ENCODE results near the gene FN3K. TPM values are rescaled to one million over a fixed set of nuclear protein-coding genes. Genes with fewer than 3 reads are reported as not detected.

The FN3K gene
- polyA plus RNA-seq, 3 donors: 0.15 TPM; not detected in 2

GRCh38 chr17:82751571-82752370 is 16.4 kb downstream of the FN3K start, which contains the start of gene TBCD:
Gene TBCD, plus strand, starts transcription at chr17:82752065. Its CDS starts 129 bp downstream, at chr17:82752194.
- peak within 1 kb of the TSS in 5 of 7 donors; percentile 26 to 81 (median 57) for H3K27ac Mint-ChIP-seq
- H3K9me3 ChIP-seq (replicated peaks in 1 of 2; ENCODE audit: control insufficient read depth in 1 of 2, insufficient read depth in 1 of 2, low read length in 2 of 2): peaks cover 0 to 5% of the 10 kb centered on the region in 2 donors
- H2AFZ ChIP-seq (ENCODE audit: insufficient read depth, low read depth, low read length, poor library complexity, severe bottlenecking): peak within 1 kb of the TSS; percentile 96
- peaks cover 10 to 15% of the 10 kb centered on the region in 2 donors for H3K4me1 ChIP-seq (ENCODE audit: control insufficient read depth in 1 of 2, insufficient read depth in 2 of 2, low read length in 2 of 2)
- H3K79me2 ChIP-seq (ENCODE audit: insufficient read depth, low read length): peaks cover 17% of the 10 kb centered on the region
- H3K27ac ChIP-seq (ENCODE audit: low read depth in 1 of 2, low read length in 2 of 2): peak within 1 kb of the TSS in 1 of 2 donors; percentile 75
- peak within 1 kb of the TSS; percentile 62 for H3K9ac ChIP-seq (ENCODE audit: insufficient read depth, low read length, poor library complexity, severe bottlenecking)
- peaks cover 0 to 29% (median 10%) of the 10 kb centered on the region in 7 donors for H3K9me3 Mint-ChIP-seq
- intact Hi-C loops (cut with micrococcal nuclease): loop anchor here (2.0 to 5.0 kb wide), 4 partner anchors 34 to 104 kb away; partner anchors contain the start of genes WDR45B (in 2 of the 2), FN3KRP (in 1 of the 2) and RAB40B (in 1 of the 2)
- peak within 1 kb of the TSS; percentile 83 to 87 for H3K4me3 Mint-ChIP-seq
- 0% methylated on average over 82 of the region's 114 CpGs for WGBS (ENCODE audit: insufficient coverage)
- peaks cover 25% of the 10 kb centered on the region for H3K4me1 Mint-ChIP-seq
- no peaks in the 10 kb centered on the region for H3K36me3 ChIP-seq (replicated peaks in 1 of 2; ENCODE audit: control insufficient read depth in 1 of 2, insufficient read depth in 2 of 2, low read length in 2 of 2)
- H3K36me3 Mint-ChIP-seq: peaks cover 8 to 10% of the 10 kb centered on the region in 2 donors
- H3K4me2 ChIP-seq (replicated peaks; ENCODE audit: extremely low read depth, low read length, poor library complexity, severe bottlenecking): peak within 1 kb of the TSS; percentile 94
- peak; percentile 60 to 84 (median 70) for DNase-seq
- H3K27me3 Mint-ChIP-seq (ENCODE audit: low read depth in 3 of 3): peaks cover 1 to 27% (median 7%) of the 10 kb centered on the region in 3 donors
- H3K4me3 ChIP-seq (replicated peaks in 1 of 3; ENCODE audit: low read depth in 2 of 3, low read length in 3 of 3): peak within 1 kb of the TSS; percentile 49 to 85 (median 67)
- H3K27me3 ChIP-seq (ENCODE audit: control insufficient read depth in 2 of 2, insufficient read depth in 2 of 2, low read length in 2 of 2): peaks cover 0 to 8% of the 10 kb centered on the region in 2 donors
- peaks cover 8% of the 10 kb centered on the region for H4K20me1 ChIP-seq (ENCODE audit: insufficient read depth, low read length)
- no peak for TF ChIP-seq CTCF (IDR thresholded peaks at IDR 0.05)
